ENCODE results near the gene RBSN. TPM values are rescaled to one million over a fixed set of nuclear protein-coding genes. Genes with fewer than 3 reads are reported as not detected.

The RBSN gene
- polyA plus RNA-seq, 1 experiment, result 14.3 TPM

DNA sequence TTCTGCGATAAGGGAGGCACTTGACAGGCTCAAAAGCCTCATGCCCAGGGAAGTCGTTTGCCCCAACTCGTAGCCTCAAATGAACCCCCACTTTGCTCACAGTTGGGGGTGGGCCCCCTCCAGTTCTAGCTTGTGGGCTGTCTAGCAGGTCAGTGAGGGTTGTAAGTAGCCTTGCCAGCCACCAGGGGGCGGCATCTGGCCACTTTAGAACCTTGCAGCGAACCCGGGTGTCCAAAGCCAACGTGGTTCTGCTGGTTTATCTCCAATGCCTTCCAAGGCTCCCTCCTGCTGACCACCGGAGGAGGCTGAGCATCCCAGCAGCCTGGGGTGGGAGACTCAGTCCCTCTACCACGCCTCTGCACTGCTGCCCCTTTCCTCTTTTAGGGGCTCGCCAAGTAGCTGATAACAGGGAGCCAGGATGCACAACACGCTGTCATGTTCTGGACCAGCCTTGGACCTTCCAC lies 9.2 kb upstream of the RBSN start:
- DNase-seq (ENCODE audit: low read depth, low spot score), result peak; percentile 50
- POLR2A ChIA-PET, result no interaction called here

DNA sequence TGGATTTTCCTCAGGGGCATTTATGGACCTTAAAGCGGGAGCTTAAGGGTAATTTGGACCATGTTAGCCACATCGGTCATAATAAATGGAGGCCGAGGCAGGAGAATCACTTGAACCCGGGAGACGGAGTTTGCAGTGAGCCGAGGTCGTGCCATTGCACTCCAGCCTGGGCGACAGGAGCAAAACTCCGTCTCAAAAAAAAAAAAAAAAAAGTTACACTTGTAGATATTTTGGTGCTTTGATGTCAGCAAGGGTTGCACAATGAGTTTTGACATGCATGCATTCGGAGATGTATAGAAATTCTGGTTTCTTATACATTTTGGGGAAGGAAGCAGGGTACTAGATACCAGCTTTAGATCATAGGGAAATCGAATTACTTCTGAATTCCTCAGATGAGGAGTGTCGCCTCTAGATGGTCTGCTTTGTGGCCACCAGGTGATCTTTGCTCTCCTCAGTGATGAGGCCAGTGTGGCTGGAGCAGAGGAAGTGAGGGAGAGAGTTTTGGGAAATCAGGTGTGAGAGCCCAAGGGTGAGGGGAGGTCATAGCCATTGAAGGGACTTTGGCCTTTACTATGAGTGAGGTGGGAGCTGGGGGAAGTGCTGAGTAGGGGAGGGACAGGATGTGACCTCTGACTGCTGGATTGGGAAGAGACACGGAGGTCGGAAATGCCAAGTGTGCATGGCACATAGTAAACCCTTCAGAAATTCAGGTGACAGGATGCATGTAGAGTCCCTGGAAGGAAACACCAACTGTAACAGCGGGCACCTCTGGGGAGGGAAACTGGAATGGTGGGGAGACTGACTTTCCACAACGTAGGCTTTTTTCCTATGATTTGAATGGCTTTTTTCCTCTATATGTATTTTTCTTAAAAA lies 8.4 kb upstream of the RBSN start:
- no peaks in the 10 kb centered on the region for H3K9me3 ChIP-seq (ENCODE audit: control insufficient read depth, insufficient read depth, low read length)
- ChIA-PET CTCF (interaction anchor here (0.6 to 6.3 kb wide), 18 partner anchors 8 to 450 kb away, joined by 3 to 98 read pairs (median 4); partner anchors contain the start of genes CAPN7 and RBSN), POLR2A (no interaction called here)
- TF ChIP-seq, protein P1, sequence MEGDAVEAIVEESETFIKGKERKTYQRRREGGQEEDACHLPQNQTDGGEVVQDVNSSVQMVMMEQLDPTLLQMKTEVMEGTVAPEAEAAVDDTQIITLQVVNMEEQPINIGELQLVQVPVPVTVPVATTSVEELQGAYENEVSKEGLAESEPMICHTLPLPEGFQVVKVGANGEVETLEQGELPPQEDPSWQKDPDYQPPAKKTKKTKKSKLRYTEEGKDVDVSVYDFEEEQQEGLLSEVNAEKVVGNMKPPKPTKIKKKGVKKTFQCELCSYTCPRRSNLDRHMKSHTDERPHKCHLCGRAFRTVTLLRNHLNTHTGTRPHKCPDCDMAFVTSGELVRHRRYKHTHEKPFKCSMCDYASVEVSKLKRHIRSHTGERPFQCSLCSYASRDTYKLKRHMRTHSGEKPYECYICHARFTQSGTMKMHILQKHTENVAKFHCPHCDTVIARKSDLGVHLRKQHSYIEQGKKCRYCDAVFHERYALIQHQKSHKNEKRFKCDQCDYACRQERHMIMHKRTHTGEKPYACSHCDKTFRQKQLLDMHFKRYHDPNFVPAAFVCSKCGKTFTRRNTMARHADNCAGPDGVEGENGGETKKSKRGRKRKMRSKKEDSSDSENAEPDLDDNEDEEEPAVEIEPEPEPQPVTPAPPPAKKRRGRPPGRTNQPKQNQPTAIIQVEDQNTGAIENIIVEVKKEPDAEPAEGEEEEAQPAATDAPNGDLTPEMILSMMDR (IDR thresholded peaks at IDR 0.05; ENCODE audit: low read depth, low read length), result no peak
- H3K27me3 ChIP-seq (ENCODE audit: control insufficient read depth, insufficient read depth, low read length), result peaks cover 9% of the 10 kb centered on the region
- no peak overlapping the region for H3K4me3 ChIP-seq (ENCODE audit: low read depth, low read length)
- DNase-seq (ENCODE audit: low read depth, low spot score), result no peak
- H3K27ac ChIP-seq (ENCODE audit: low read depth, low read length), result no peak overlapping the region

More for the DNA sequence above, 9.2 kb upstream of the RBSN start:
- TF ChIP-seq, protein P1 (IDR thresholded peaks at IDR 0.05; ENCODE audit: low read depth, low read length), result peak; percentile 89
- CTCF ChIA-PET, result interaction anchor here (0.6 to 6.3 kb wide), 24 partner anchors 9 to 450 kb away, joined by 3 to 98 read pairs (median 4); partner anchors contain the start of genes CAPN7, MRPS25 and RBSN
- Histone ChIP-seq H3K27ac (ENCODE audit: low read depth, low read length) (no peak overlapping the region), H3K4me3 (ENCODE audit: low read depth, low read length) (no peak overlapping the region), H3K27me3 (ENCODE audit: control insufficient read depth, insufficient read depth, low read length) (peaks cover 9% of the 10 kb centered on the region), H3K9me3 (ENCODE audit: control insufficient read depth, insufficient read depth, low read length) (no peaks in the 10 kb centered on the region)

DNA sequence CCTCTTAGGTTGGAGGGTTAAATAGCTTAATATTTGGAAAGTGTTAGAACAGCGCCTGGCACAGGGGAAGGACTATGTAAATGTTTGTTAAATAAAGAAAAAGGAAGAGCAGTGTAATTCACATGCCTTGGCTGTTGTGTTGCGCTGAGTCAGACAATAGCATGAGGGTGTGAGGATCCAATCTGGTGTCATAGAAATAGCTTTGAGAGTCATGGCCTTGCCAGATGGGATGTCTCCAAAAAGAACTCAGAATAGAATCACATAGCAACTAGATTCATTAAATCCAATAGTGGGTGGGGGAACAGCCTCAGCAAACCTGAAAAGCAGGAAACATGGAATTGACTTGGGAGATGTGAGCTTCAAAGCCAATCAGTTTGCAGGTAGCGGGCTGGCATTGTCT lies 3.9 kb upstream of the RBSN start:
- POLR2A ChIA-PET, result no interaction called here
- CTCF ChIA-PET, result interaction anchor here (1.0 to 1.4 kb wide), 2 partner anchors 15 to 16 kb away, joined by 3 to 4 read pairs; no protein-coding TSS in a partner anchor

DNA sequence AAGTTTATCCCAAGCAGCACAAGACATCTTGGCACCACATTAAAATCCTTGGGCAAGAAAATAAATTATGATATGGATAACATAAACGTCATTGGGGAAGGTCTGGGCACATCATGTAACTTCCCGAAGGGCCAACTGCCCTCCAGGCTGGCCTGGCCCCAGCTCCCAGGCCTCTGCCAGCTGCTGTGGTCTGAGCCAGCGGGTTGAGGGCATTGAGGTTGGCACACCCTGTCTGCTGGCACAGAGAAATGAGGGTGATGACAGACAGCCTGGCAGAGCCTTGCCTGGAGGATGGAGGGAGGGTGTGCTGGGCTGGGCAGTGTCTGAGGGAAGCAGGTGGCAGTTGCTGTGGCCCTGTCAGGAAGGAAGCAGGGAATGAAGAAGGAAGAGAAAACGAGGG lies 3.3 kb upstream of the RBSN start:
- Histone ChIP-seq H3K9me3 (ENCODE audit: control insufficient read depth, insufficient read depth, low read length) (no peaks in the 10 kb centered on the region), H3K27me3 (ENCODE audit: control insufficient read depth, insufficient read depth, low read length) (peaks cover 4% of the 10 kb centered on the region), H3K4me3 (ENCODE audit: low read depth, low read length) (no peak overlapping the region), H3K27ac (ENCODE audit: low read depth, low read length) (no peak overlapping the region)
- CTCF ChIA-PET, result interaction anchor here (1.0 to 1.4 kb wide), 2 partner anchors 16 to 17 kb away, joined by 3 to 4 read pairs; no protein-coding TSS in a partner anchor
- POLR2A ChIA-PET, result no interaction called here
- no peak for DNase-seq (ENCODE audit: low read depth, low spot score)
- TF ChIP-seq, protein P1 (IDR thresholded peaks at IDR 0.05; ENCODE audit: low read depth, low read length), result no peak

More for the DNA sequence above, 3.9 kb upstream of the RBSN start:
- Histone ChIP-seq H3K27me3 (ENCODE audit: control insufficient read depth, insufficient read depth, low read length) (peaks cover 7% of the 10 kb centered on the region), H3K9me3 (ENCODE audit: control insufficient read depth, insufficient read depth, low read length) (no peaks in the 10 kb centered on the region), H3K4me3 (ENCODE audit: low read depth, low read length) (no peak overlapping the region), H3K27ac (ENCODE audit: low read depth, low read length) (no peak overlapping the region)
- TF ChIP-seq, protein P1 (IDR thresholded peaks at IDR 0.05; ENCODE audit: low read depth, low read length), result no peak
- no peak for DNase-seq (ENCODE audit: low read depth, low spot score)

Measured in AG04450 (cell line).